Fibroblast of villous mesenchyme (primary cell): ENCODE data around the gene MED17. TPM values are rescaled to one million over a fixed set of nuclear protein-coding genes. Genes with fewer than 3 reads are reported as not detected.
"Not testable (repeated sequence)": the region's sequence is repeated elsewhere in the genome, so short reads cannot be mapped to it uniquely, and the experiment has no call there.

Source experiments
- DNase-seq: peaks from one replicate; pipeline ENCODE4 v3.0.0-alpha.2; 2010; ENCODE audit warnings: low read depth
- H3K4me3 ChIP-seq: 2 replicates; pipeline ENCODE4 v1.5.1; 2011; ENCODE audit warnings: low read depth, mild to moderate bottlenecking, low read length
- total RNA-seq: library from RNA; depleted of rRNA; stranded (reverse); fragments of >200 nt; gene quantifications from 2 replicates; pipeline ENCODE4 v1.2.3, GENCODE V29; 2012
- TF ChIP-seq, protein P1 (sequence below): IDR thresholded peaks from 2 replicates; pipeline ENCODE4 v1.5.1; 2012; ENCODE audit warnings: low read depth, mild to moderate bottlenecking, low read length; ENCODE audit not compliant: insufficient read depth

MED17 gene
- total RNA-seq, 1 donor, result 39.3 TPM

DNA sequence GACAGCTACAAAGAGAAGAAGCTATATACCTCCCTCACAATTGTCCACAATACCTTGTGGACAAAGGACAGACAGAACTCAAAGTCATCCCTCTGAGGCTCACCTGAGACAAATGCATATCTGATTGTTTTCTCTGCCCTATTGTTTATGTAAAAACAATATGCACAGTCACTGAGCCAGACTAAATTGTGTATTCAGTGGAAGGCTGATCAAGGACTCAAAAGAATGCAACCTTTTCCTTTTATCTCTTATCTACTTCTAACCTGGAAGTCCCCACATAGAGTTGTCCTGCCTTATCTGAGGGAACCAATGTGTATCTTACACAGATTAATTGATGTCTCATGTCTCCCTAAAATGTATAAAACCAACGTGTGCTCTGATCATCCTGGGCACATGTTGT, 13.9 kb upstream of the MED17 start:
- no peak for DNase-seq
- H3K4me3 ChIP-seq, result no peak overlapping the region
- TF ChIP-seq, protein P1, sequence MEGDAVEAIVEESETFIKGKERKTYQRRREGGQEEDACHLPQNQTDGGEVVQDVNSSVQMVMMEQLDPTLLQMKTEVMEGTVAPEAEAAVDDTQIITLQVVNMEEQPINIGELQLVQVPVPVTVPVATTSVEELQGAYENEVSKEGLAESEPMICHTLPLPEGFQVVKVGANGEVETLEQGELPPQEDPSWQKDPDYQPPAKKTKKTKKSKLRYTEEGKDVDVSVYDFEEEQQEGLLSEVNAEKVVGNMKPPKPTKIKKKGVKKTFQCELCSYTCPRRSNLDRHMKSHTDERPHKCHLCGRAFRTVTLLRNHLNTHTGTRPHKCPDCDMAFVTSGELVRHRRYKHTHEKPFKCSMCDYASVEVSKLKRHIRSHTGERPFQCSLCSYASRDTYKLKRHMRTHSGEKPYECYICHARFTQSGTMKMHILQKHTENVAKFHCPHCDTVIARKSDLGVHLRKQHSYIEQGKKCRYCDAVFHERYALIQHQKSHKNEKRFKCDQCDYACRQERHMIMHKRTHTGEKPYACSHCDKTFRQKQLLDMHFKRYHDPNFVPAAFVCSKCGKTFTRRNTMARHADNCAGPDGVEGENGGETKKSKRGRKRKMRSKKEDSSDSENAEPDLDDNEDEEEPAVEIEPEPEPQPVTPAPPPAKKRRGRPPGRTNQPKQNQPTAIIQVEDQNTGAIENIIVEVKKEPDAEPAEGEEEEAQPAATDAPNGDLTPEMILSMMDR, result no peak

DNA sequence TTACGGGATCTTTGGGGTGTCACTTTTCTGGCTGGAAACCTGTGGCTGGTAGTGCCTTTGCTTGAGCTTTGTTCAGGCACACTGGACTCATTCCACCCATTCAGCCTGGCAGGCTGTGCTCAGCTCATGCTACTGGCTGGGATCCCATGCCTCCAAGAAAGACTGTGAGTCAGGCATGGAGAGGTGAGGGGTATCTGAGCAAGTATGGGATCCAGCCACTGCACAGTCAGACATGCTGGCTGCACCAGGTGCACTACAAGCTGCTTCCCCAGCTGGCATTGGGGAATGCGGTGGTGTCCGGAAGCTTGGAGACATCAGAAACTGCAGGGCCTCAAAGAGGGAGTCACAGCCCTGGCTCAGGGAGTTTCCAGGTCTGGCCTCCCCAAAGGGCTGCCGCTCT, 12.0 kb upstream of the MED17 start:
- TF ChIP-seq, protein P1, result no peak
- no peak overlapping the region for H3K4me3 ChIP-seq
- no peak for DNase-seq

- TF ChIP-seq, protein P1, result no peak
- no peak overlapping the region for H3K4me3 ChIP-seq
- no peak for DNase-seq
These were observed 11.0 kb upstream of the MED17 start for GRCh38 chr11:93773045-93773477.

- no peak for DNase-seq
- TF ChIP-seq, protein P1, result no peak
- H3K4me3 ChIP-seq, result no peak overlapping the region
These were observed 10.4 kb upstream of the MED17 start for GRCh38 chr11:93773601-93774200.

DNA sequence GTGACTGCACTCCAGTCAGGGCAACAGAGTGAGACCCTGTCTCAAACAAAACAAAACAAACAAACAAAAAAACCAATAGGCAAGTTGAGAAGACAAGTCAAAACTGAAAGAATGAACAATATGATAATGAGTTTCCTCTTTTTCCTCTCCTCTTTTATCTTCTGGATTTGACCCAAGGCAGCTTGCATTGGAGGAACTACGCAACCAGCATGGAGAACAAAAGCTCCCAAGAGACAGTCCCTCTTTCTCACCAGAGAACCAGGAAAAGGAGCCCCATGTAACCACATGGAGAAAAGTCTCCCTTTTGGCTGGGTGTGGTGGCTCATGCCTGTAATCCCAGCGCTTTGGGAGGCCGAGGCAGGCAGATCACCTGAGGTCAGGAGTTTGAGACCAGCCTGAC, 9.5 kb upstream of the MED17 start:
- H3K4me3 ChIP-seq, DNase-seq: not testable (repeated sequence)

DNA sequence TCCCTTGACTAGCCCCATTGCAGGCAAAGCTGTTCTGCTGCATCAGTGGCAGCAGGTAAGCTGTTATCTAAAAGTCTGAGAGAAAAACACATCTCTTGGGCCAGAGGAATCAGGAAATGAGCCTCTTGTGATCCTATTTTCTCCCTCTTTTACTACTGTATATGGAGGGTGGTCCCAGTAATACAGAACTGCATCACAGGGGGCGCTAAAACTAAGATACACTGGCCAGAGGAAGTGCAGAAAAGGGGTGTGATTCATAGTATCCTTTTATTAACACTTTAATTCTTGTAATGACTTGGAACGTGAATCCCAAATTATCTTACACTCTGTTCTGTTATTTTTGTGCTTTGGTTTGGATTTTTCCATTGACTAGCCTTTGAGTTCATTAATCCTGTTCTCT, 8.8 kb upstream of the MED17 start:
- TF ChIP-seq, protein P1, result peak; percentile 35
- H3K4me3 ChIP-seq, result no peak overlapping the region
- no peak for DNase-seq

GRCh38 chr11:93783362-93783761, 720 bp upstream of the MED17 start:
- TF ChIP-seq, protein P1, result no peak
- no peak for DNase-seq
- H3K4me3 ChIP-seq, result peak overlapping the region; percentile 98
